PC-3 (cell line): ENCODE data around the gene COL16A1.
"Not testable (repeated sequence)": the region's sequence is repeated elsewhere in the genome, so short reads cannot be mapped to it uniquely, and the experiment has no call there.

ENCODE experiments used
- CTCF ChIP-seq: fragments of 300-600 bp; sonication (generic); conservative IDR thresholded peaks from 2 replicates; pipeline ENCODE4 v1.5.1; 2017; ENCODE audit warnings: antibody characterized with exemption, low read depth, mild to moderate bottlenecking, low read length
- EZH2phosphoT487 ChIP-seq: fragments of 300-600 bp; sonication (generic); IDR thresholded peaks from 2 replicates; pipeline ENCODE4 v1.6.1; 2018; ENCODE audit warnings: mild to moderate bottlenecking, antibody characterized with exemption, low read length, borderline replicate concordance

- not testable (repeated sequence) for TF ChIP-seq CTCF, EZH2phosphoT487
Observed at GRCh38 chr1:31707059-31707600, 3.3 kb upstream of the COL16A1 start.
